Neural cell (in vitro differentiated cells): ENCODE data around the gene GOLGA3. TPM values are rescaled to one million over a fixed set of nuclear protein-coding genes. Genes with fewer than 3 reads are reported as not detected.

Source experiments
- H2AFZ ChIP-seq: fragments of 200-600, 300-800 bp; sonication (generic), shearing (Covaris generic); 2 replicates; pipeline ENCODE4 v1.6.0; 2014; ENCODE audit warnings: low read depth, mild to moderate bottlenecking, antibody characterized with exemption, low read length, moderate library complexity
- H3F3A ChIP-seq: fragments of 200-600 bp; shearing (Covaris generic); 2 replicates; pipeline ENCODE4 v1.6.1; 2016; ENCODE audit warnings: mild to moderate bottlenecking, moderate library complexity, mixed read lengths, antibody characterized with exemption, low read length; ENCODE audit not compliant: insufficient read depth, poor library complexity, severe bottlenecking
- H3K27ac ChIP-seq: fragments of 200-600, 300-800 bp; sonication (generic), shearing (Covaris generic); 2 replicates; pipeline ENCODE4 v1.5.1; 2014; ENCODE audit warnings: mild to moderate bottlenecking, low read length, moderate library complexity
- H3K27me3 ChIP-seq: fragments of 300-800, 200-600 bp; sonication (generic), shearing (Covaris generic); 2 replicates; pipeline ENCODE4 v1.6.0; 2014; ENCODE audit warnings: mild to moderate bottlenecking, low read depth, low read length, moderate library complexity; ENCODE audit not compliant: insufficient read depth
- H3K36me3 ChIP-seq: fragments of 300-800, 200-600 bp; sonication (generic), shearing (Covaris generic); 2 replicates; pipeline ENCODE4 v1.5.1; 2014; ENCODE audit warnings: mild to moderate bottlenecking, antibody characterized with exemption, low read length, moderate library complexity; ENCODE audit not compliant: insufficient read depth
- H3K4me2 ChIP-seq: fragments of 300-800, 200-600 bp; sonication (generic), shearing (Covaris generic); 2 replicates; pipeline ENCODE4 v1.6.0; 2014; ENCODE audit warnings: mild to moderate bottlenecking, low read length
- H3K4me3 ChIP-seq: fragments of 300-800, 200-600 bp; sonication (generic), shearing (Covaris generic); 2 replicates; pipeline ENCODE4 v1.5.1; 2014; ENCODE audit warnings: mild to moderate bottlenecking, low read length, moderate library complexity
- H3K79me2 ChIP-seq: fragments of 200-600 bp; shearing (Covaris generic); replicated peaks from 2 replicates; pipeline ENCODE4 v1.6.0; 2014; ENCODE audit warnings: mild to moderate bottlenecking, low read length, moderate library complexity; ENCODE audit not compliant: insufficient read depth
- H3K9ac ChIP-seq: fragments of 300-800, 200-600 bp; sonication (generic), shearing (Covaris generic); 2 replicates; pipeline ENCODE4 v1.6.1; 2016; ENCODE audit warnings: mild to moderate bottlenecking, low read length, mixed read lengths
- H3K9me2 ChIP-seq: fragments of 200-600 bp; shearing (Covaris generic); 2 replicates; pipeline ENCODE4 v1.6.1; 2016; ENCODE audit warnings: mild to moderate bottlenecking, low read length, mixed read lengths; ENCODE audit not compliant: insufficient read depth
- H3K9me3 ChIP-seq: fragments of 200-600, 300-800 bp; sonication (generic), shearing (Covaris generic); 2 replicates; pipeline ENCODE4 v1.6.1; 2016; ENCODE audit warnings: mild to moderate bottlenecking, mixed run types, low read length, moderate library complexity, mixed read lengths
- H4K20me1 ChIP-seq: fragments of 200-600 bp; shearing (Covaris generic); 2 replicates; pipeline ENCODE4 v1.6.1; 2016; ENCODE audit warnings: mild to moderate bottlenecking, mixed run types; ENCODE audit not compliant: insufficient read depth
- CTCF ChIP-seq: fragments of 450-650 bp; IDR thresholded peaks from 2 replicates; pipeline ENCODE4 v1.5.1; 2014; ENCODE audit warnings: antibody characterized with exemption, mild to moderate bottlenecking, moderate library complexity; ENCODE audit not compliant: poor library complexity, severe bottlenecking
- EP300 ChIP-seq: fragments of 450-650 bp; conservative IDR thresholded peaks from 2 replicates; pipeline ENCODE4 v1.6.1; 2014; ENCODE audit warnings: antibody characterized with exemption, mild to moderate bottlenecking, moderate library complexity; ENCODE audit not compliant: poor library complexity, severe bottlenecking
- EZH2 ChIP-seq: fragments of 200-600, 300-800 bp; shearing (Covaris generic), sonication (generic); IDR thresholded peaks from 2 replicates; pipeline ENCODE4 v1.6.1; 2014; ENCODE audit warnings: antibody characterized with exemption, low read length, borderline replicate concordance, mild to moderate bottlenecking; ENCODE audit not compliant: insufficient read depth, poor library complexity, severe bottlenecking
- MXI1 ChIP-seq: fragments of 450-650 bp; conservative IDR thresholded peaks from 2 replicates; pipeline ENCODE4 v1.6.1; 2014; ENCODE audit warnings: antibody characterized with exemption, mild to moderate bottlenecking; ENCODE audit not compliant: poor library complexity, severe bottlenecking
- POLR2AphosphoS5 ChIP-seq: IDR thresholded peaks from 2 replicates; pipeline ENCODE4 v1.6.1; 2012
- RAD21 ChIP-seq: fragments of 450-650 bp; conservative IDR thresholded peaks from 2 replicates; pipeline ENCODE4 v1.6.1; 2014; ENCODE audit warnings: antibody characterized with exemption, mild to moderate bottlenecking, moderate library complexity
- REST ChIP-seq: IDR thresholded peaks from 2 replicates; pipeline ENCODE4 v1.6.1; 2012; ENCODE audit warnings: borderline replicate concordance
- SMC3 ChIP-seq: fragments of 450-650 bp; conservative IDR thresholded peaks from 2 replicates; pipeline ENCODE4 v1.6.1; 2014; ENCODE audit warnings: antibody characterized with exemption, mild to moderate bottlenecking, moderate library complexity; ENCODE audit not compliant: poor library complexity
- TAF1 ChIP-seq: IDR thresholded peaks from 2 replicates; pipeline ENCODE4 v1.6.1; 2012; ENCODE audit warnings: low read depth
- polyA plus RNA-seq: library from polyadenylated mRNA; depleted of rRNA; stranded (reverse); fragments of >200 nt; gene quantifications from 2 replicates; pipeline ENCODE4 v1.2.3, GENCODE V29; 2014

The GOLGA3 gene
- polyA plus RNA-seq, 1 donor from 2014 or later: 16.7 TPM

- Histone ChIP-seq H3K4me2 (no peak overlapping the region), H4K20me1 (no peaks in the 10 kb centered on the region), H2AFZ (no peak overlapping the region), H3K9me3 (no peaks in the 10 kb centered on the region), H3K36me3 (no peaks in the 10 kb centered on the region), H3K27ac (no peak overlapping the region), H3K9me2 (no peaks in the 10 kb centered on the region), H3K9ac (no peak overlapping the region), H3K4me3 (no peak overlapping the region), H3K79me2 (no peaks in the 10 kb centered on the region), H3K27me3 (no peaks in the 10 kb centered on the region), H3F3A (no peaks in the 10 kb centered on the region)
- TF ChIP-seq MXI1 (no peak), RAD21 (no peak), CTCF (no peak), TAF1 (no peak), EZH2 (no peak), POLR2AphosphoS5 (no peak), SMC3 (no peak)
Observed at GRCh38 chr12:132787877-132788276, 40.8 kb downstream of the GOLGA3 start.

GRCh38 chr12:132786192-132786591 is 42.5 kb downstream of the GOLGA3 start:
- H3K9me3 ChIP-seq: no peaks in the 10 kb centered on the region
- no peaks in the 10 kb centered on the region for H3K36me3 ChIP-seq
- H3K79me2 ChIP-seq: no peaks in the 10 kb centered on the region
- H3K9me2 ChIP-seq: no peaks in the 10 kb centered on the region
- no peak overlapping the region for H3K27ac ChIP-seq
- no peak overlapping the region for H3K4me3 ChIP-seq
- TF ChIP-seq CTCF (no peak), EZH2 (no peak), SMC3 (no peak)
- H3K4me2 ChIP-seq: no peak overlapping the region
- H3K27me3 ChIP-seq: no peaks in the 10 kb centered on the region
- no peak overlapping the region for H3K9ac ChIP-seq
- H3F3A ChIP-seq: no peaks in the 10 kb centered on the region
- no peaks in the 10 kb centered on the region for H4K20me1 ChIP-seq
- no peak overlapping the region for H2AFZ ChIP-seq

- no peak for TF ChIP-seq SMC3
- TF ChIP-seq CTCF: no peak
- no peak for TF ChIP-seq RAD21
- no peak for TF ChIP-seq EP300
- TF ChIP-seq REST: no peak
- no peak for TF ChIP-seq MXI1
- TF ChIP-seq TAF1: no peak
- TF ChIP-seq EZH2: no peak
- no peak for TF ChIP-seq POLR2AphosphoS5
- H2AFZ ChIP-seq: no peak overlapping the region
- H3K27ac ChIP-seq: no peak overlapping the region
- H3K36me3 ChIP-seq: peaks cover 5% of the 10 kb centered on the region
- H3F3A ChIP-seq: no peaks in the 10 kb centered on the region
- no peaks in the 10 kb centered on the region for H4K20me1 ChIP-seq
- H3K79me2 ChIP-seq: no peaks in the 10 kb centered on the region
- no peaks in the 10 kb centered on the region for H3K9me2 ChIP-seq
- H3K4me2 ChIP-seq: no peak overlapping the region
- H3K9me3 ChIP-seq: no peaks in the 10 kb centered on the region
- H3K27me3 ChIP-seq: no peaks in the 10 kb centered on the region
- H3K4me3 ChIP-seq: no peak overlapping the region
- no peak overlapping the region for H3K9ac ChIP-seq
Observed at GRCh38 chr12:132784580-132784979, 44.1 kb downstream of the GOLGA3 start.
